Measurements from ENCODE around the gene OR6Q1. TPM values are rescaled to one million over a fixed set of nuclear protein-coding genes. Genes with fewer than 3 reads are reported as not detected.

OR6Q1 gene
- total and polyA plus RNA-seq, 2 donors (not counting 1 experiment from before 2014, with no cell fraction given), result not detected

GRCh38 chr11:58028687-58029411 lies 1.9 kb upstream of the OR6Q1 start:
- no peaks in the 10 kb centered on the region for H3K79me2 ChIP-seq (ENCODE audit: control insufficient read depth, insufficient read depth, low read length)
- CTCF ChIA-PET, result no interaction called here
- H3K9me3 Mint-ChIP-seq (ENCODE audit: insufficient read depth), result no peaks in the 10 kb centered on the region

GRCh38 chr11:58034471-58034870 lies 3.7 kb downstream of the OR6Q1 start:
- DNase-seq, result no peak
- Histone ChIP-seq H3K4me3 (ENCODE audit: control extremely low read depth in 1 of 5, extremely low read depth in 1 of 5, insufficient read depth in 1 of 5, low read depth in 2 of 5, low read length in 4 of 5) (no peak overlapping the region), H3K4me2 (replicated peaks; ENCODE audit: low read depth, low read length, poor library complexity, severe bottlenecking) (no peak overlapping the region), H2AFZ (ENCODE audit: insufficient read depth, low read depth, low read length, poor library complexity, severe bottlenecking) (no peak overlapping the region), H3K9me3 (ENCODE audit: control extremely low read depth in 1 of 3, control insufficient read depth in 2 of 3, insufficient read depth in 1 of 3, low read length in 2 of 3) (peaks cover 0 to 6% (median 4%) of the 10 kb centered on the region in 3 donors), H3K4me1 (ENCODE audit: control insufficient read depth in 2 of 2, insufficient read depth in 2 of 2, low read length in 2 of 2) (no peaks in the 10 kb centered on the region), H3K27me3 (replicated peaks in 1 of 4; ENCODE audit: control extremely low read depth in 1 of 4, control insufficient read depth in 3 of 4, insufficient read depth in 4 of 4, low read length in 3 of 4) (no peaks in the 10 kb centered on the region), H4K20me1 (ENCODE audit: control insufficient read depth, insufficient read depth, low read length, poor library complexity, severe bottlenecking) (no peaks in the 10 kb centered on the region), H3K27ac (ENCODE audit: low read length in 2 of 2) (no peak overlapping the region), H3K79me2 (ENCODE audit: control insufficient read depth, insufficient read depth, low read length) (no peaks in the 10 kb centered on the region), H3K36me3 (replicated peaks in 1 of 2; ENCODE audit: control extremely low read depth in 1 of 2, control insufficient read depth in 1 of 2, extremely low read depth in 1 of 2, insufficient read depth in 2 of 2, low read length in 1 of 2) (no peaks in the 10 kb centered on the region), H3K9ac (ENCODE audit: low read length) (no peak overlapping the region)
- Mint-ChIP-seq H3K9me3 (ENCODE audit: insufficient read depth) (peaks cover 8% of the 10 kb centered on the region), H3K27me3 (peaks cover 4% of the 10 kb centered on the region), H3K27ac (no peak overlapping the region), H3K4me3 (no peak overlapping the region), H3K4me1 (no peaks in the 10 kb centered on the region)
- no peak for TF ChIP-seq EZH2 (IDR thresholded peaks at IDR 0.05; ENCODE audit: borderline replicate concordance, insufficient read depth, low read depth, low read length, poor library complexity, severe bottlenecking)
- TF ChIP-seq, protein P1, sequence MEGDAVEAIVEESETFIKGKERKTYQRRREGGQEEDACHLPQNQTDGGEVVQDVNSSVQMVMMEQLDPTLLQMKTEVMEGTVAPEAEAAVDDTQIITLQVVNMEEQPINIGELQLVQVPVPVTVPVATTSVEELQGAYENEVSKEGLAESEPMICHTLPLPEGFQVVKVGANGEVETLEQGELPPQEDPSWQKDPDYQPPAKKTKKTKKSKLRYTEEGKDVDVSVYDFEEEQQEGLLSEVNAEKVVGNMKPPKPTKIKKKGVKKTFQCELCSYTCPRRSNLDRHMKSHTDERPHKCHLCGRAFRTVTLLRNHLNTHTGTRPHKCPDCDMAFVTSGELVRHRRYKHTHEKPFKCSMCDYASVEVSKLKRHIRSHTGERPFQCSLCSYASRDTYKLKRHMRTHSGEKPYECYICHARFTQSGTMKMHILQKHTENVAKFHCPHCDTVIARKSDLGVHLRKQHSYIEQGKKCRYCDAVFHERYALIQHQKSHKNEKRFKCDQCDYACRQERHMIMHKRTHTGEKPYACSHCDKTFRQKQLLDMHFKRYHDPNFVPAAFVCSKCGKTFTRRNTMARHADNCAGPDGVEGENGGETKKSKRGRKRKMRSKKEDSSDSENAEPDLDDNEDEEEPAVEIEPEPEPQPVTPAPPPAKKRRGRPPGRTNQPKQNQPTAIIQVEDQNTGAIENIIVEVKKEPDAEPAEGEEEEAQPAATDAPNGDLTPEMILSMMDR (IDR thresholded peaks at IDR 0.05), result no peak
- no peak for ATAC-seq (ENCODE audit: low read depth)
- no CpG with 5 or more reads among the region's 2 CpGs for WGBS (ENCODE audit: insufficient coverage)
- ChIA-PET CTCF (no interaction called here), POLR2A (no interaction called here)
- intact Hi-C loops (cut with micrococcal nuclease), result no loop called here

More at GRCh38 chr11:58028687-58029411, 1.9 kb upstream of the OR6Q1 start:
- Histone ChIP-seq H2AFZ (ENCODE audit: insufficient read depth, low read depth, low read length, poor library complexity, severe bottlenecking) (no peak overlapping the region), H3K27me3 (replicated peaks in 1 of 4; ENCODE audit: control extremely low read depth in 1 of 4, control insufficient read depth in 3 of 4, insufficient read depth in 4 of 4, low read length in 3 of 4) (no peaks in the 10 kb centered on the region), H4K20me1 (ENCODE audit: control insufficient read depth, insufficient read depth, low read length, poor library complexity, severe bottlenecking) (no peaks in the 10 kb centered on the region), H3K4me1 (ENCODE audit: control insufficient read depth in 2 of 2, insufficient read depth in 2 of 2, low read length in 2 of 2) (no peaks in the 10 kb centered on the region), H3K27ac (ENCODE audit: low read length in 2 of 2) (no peak overlapping the region), H3K36me3 (replicated peaks in 1 of 2; ENCODE audit: control extremely low read depth in 1 of 2, control insufficient read depth in 1 of 2, extremely low read depth in 1 of 2, insufficient read depth in 2 of 2, low read length in 1 of 2) (no peaks in the 10 kb centered on the region), H3K4me3 (ENCODE audit: control extremely low read depth in 1 of 5, extremely low read depth in 1 of 5, insufficient read depth in 1 of 5, low read depth in 2 of 5, low read length in 4 of 5) (no peak overlapping the region), H3K9ac (ENCODE audit: low read length) (no peak overlapping the region), H3K4me2 (replicated peaks; ENCODE audit: low read depth, low read length, poor library complexity, severe bottlenecking) (no peak overlapping the region), H3K9me3 (ENCODE audit: control extremely low read depth in 1 of 3, control insufficient read depth in 2 of 3, insufficient read depth in 1 of 3, low read length in 2 of 3) (peaks cover 0 to 2% (median 2%) of the 10 kb centered on the region in 3 donors)
- ATAC-seq (ENCODE audit: low read depth) (no peak), DNase-seq (no peak)
- Mint-ChIP-seq H3K4me3 (no peak overlapping the region), H3K27me3 (peaks cover 12% of the 10 kb centered on the region), H3K4me1 (no peaks in the 10 kb centered on the region), H3K27ac (no peak overlapping the region)
- TF ChIP-seq, protein P1 (IDR thresholded peaks at IDR 0.05), result no peak
- POLR2A ChIA-PET, result no interaction called here
- intact Hi-C loops (cut with micrococcal nuclease), result no loop called here
- 49% methylated on average over 2 of the region's 6 CpGs for WGBS (ENCODE audit: insufficient coverage)
